ENCODE data around the gene TNFAIP8L2. TPM values are rescaled to one million over a fixed set of nuclear protein-coding genes. Genes with fewer than 3 reads are reported as not detected.

TNFAIP8L2 gene
- total RNA-seq, 2 experiments from 2014 or later, result 33.7 to 38.4 TPM

DNA sequence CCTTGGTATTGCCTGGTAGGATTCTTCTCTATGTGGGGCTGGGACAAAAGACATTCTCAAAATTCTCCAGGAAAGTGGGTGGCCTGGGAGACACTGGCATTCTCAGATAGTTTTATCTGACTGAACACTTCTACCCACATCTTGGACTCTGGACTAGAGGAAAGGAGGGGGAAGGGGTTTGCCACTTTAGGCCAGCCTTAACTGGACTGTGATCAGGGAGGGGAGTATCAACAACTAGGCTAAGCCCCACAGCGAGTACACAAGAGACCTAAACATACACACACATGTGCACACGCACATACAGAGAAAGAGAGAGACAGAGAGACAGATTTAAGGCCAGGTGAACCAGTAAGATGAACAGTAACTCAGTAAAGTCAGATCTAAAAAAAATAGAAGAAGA is 8.8 kb upstream of the TNFAIP8L2 start:
- H3K4me3 Mint-ChIP-seq, result peak overlapping the region; percentile 86
- H3K9me3 Mint-ChIP-seq, result no peaks in the 10 kb centered on the region
- ChIA-PET CTCF (interaction anchor here (1.2 to 1.6 kb wide), 2 partner anchors 9 to 77 kb away, joined by 3 to 9 read pairs; partner anchors contain the start of genes GABPB2 and TNFAIP8L2), POLR2A (no interaction called here)
- no peak overlapping the region for H3K27ac Mint-ChIP-seq
- H3K27me3 Mint-ChIP-seq, result peaks cover 18% of the 10 kb centered on the region
- peaks cover 16% of the 10 kb centered on the region for H3K4me1 Mint-ChIP-seq
- no peak for DNase-seq
- no peaks in the 10 kb centered on the region for H3K36me3 Mint-ChIP-seq (ENCODE audit: low read depth)

DNA sequence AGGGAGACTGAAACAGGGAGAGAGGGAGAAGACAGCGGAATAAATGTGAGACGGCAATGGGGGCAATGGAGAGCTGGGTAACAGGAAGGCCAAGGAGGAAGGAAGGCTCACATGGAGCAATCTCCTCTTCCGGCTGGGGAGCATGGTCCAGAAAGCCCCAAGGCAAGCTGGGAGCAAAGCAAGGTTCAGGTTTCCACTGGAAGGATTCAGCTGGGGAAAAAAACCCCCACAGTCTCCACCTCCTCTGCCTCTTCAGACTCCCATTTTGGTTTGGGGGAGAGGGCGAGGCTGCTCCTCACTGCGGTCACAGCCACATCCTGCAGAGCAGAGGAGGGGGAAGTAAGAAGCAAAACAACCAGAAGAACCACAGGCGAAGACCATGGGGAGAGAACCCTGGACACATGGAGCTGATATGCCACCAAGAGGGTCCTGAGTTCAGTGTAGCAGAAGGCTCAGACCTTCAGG is 650 bp downstream of the TNFAIP8L2 start:
- POLR2A ChIA-PET, result interaction anchor here (1.0 to 1.1 kb wide), 3 partner anchors 9 to 97 kb away, joined by 3 read pairs; partner anchors contain the start of gene PSMD4
- Mint-ChIP-seq H3K4me1 (peaks cover 60% of the 10 kb centered on the region), H3K4me3 (peak overlapping the region; percentile 99), H3K9me3 (no peaks in the 10 kb centered on the region), H3K27me3 (no peaks in the 10 kb centered on the region), H3K36me3 (ENCODE audit: low read depth) (peaks cover 52% of the 10 kb centered on the region), H3K27ac (peak overlapping the region; percentile 97)
- DNase-seq, result peak; percentile 83
- CTCF ChIA-PET, result interaction anchor here (0.6 to 6.0 kb wide), 27 partner anchors 9 to 757 kb away, joined by 3 to 47 read pairs (median 4); partner anchors contain the start of genes CDC42SE1, GABPB2, LYSMD1 and SCNM1

GRCh38 chr1:151158326-151158725 is 1.9 kb downstream of the TNFAIP8L2 start:
- H3K4me3 Mint-ChIP-seq, result peak overlapping the region; percentile 99
- CTCF ChIA-PET, result interaction anchor here (1.0 to 2.1 kb wide), 6 partner anchors 9 to 134 kb away, joined by 3 to 7 read pairs (median 4); partner anchors contain the start of gene GABPB2
- POLR2A ChIA-PET, result interaction anchor here (1.1 to 1.4 kb wide), 2 partner anchors 31 to 96 kb away, joined by 3 read pairs; partner anchors contain the start of genes PSMD4 and VPS72
- H3K4me1 Mint-ChIP-seq, result peaks cover 68% of the 10 kb centered on the region
- H3K9me3 Mint-ChIP-seq, result no peaks in the 10 kb centered on the region
- H3K27me3 Mint-ChIP-seq, result no peaks in the 10 kb centered on the region
- peak overlapping the region; percentile 97 for H3K27ac Mint-ChIP-seq
- DNase-seq, result no peak
- peaks cover 58% of the 10 kb centered on the region for H3K36me3 Mint-ChIP-seq (ENCODE audit: low read depth)

- peak overlapping the region; percentile 97 for H3K27ac Mint-ChIP-seq
- H3K27me3 Mint-ChIP-seq, result no peaks in the 10 kb centered on the region
- peaks cover 69% of the 10 kb centered on the region for H3K4me1 Mint-ChIP-seq
Measured at GRCh38 chr1:151158751-151159251, 2.4 kb downstream of the TNFAIP8L2 start.

GRCh38 chr1:151159373-151159772 is 2.9 kb downstream of the TNFAIP8L2 start:
- Mint-ChIP-seq H3K4me1 (peaks cover 75% of the 10 kb centered on the region), H3K27me3 (no peaks in the 10 kb centered on the region), H3K9me3 (no peaks in the 10 kb centered on the region), H3K36me3 (ENCODE audit: low read depth) (peaks cover 62% of the 10 kb centered on the region), H3K27ac (peak overlapping the region; percentile 97), H3K4me3 (peak overlapping the region; percentile 99)
- ChIA-PET POLR2A (interaction anchor here (1.4 kb wide), 1 partner anchor 30 kb away, joined by 3 read pairs; the partner anchor contains the start of gene VPS72), CTCF (interaction anchor here (0.9 to 2.1 kb wide), 6 partner anchors 10 to 135 kb away, joined by 3 to 6 read pairs (median 4); no protein-coding TSS in a partner anchor)
- DNase-seq, result no peak

More at GRCh38 chr1:151158751-151159251, 2.4 kb downstream of the TNFAIP8L2 start:
- POLR2A ChIA-PET, result interaction anchor here (1.4 kb wide), 1 partner anchor 31 kb away, joined by 3 read pairs; the partner anchor contains the start of gene VPS72
- no peak for DNase-seq
- H3K4me3 Mint-ChIP-seq, result peak overlapping the region; percentile 99
- CTCF ChIA-PET, result interaction anchor here (0.9 to 2.1 kb wide), 7 partner anchors 9 to 134 kb away, joined by 3 to 6 read pairs (median 4); no protein-coding TSS in a partner anchor
- no peaks in the 10 kb centered on the region for H3K9me3 Mint-ChIP-seq
- peaks cover 58% of the 10 kb centered on the region for H3K36me3 Mint-ChIP-seq (ENCODE audit: low read depth)

GRCh38 chr1:151164732-151165280 is 8.4 kb downstream of the TNFAIP8L2 start:
- H3K27ac Mint-ChIP-seq, result peak overlapping the region; percentile 92
- ChIA-PET POLR2A (no interaction called here), CTCF (interaction anchor here (1.2 to 3.4 kb wide), 3 partner anchors 9 to 83 kb away, joined by 3 to 13 read pairs (median 5); partner anchors contain the start of genes TNFAIP8L2 and VPS72)
- H3K4me1 Mint-ChIP-seq, result peaks cover 70% of the 10 kb centered on the region
- no peak for DNase-seq
- no peaks in the 10 kb centered on the region for H3K9me3 Mint-ChIP-seq
- H3K36me3 Mint-ChIP-seq (ENCODE audit: low read depth), result peaks cover 70% of the 10 kb centered on the region
- H3K4me3 Mint-ChIP-seq, result peak overlapping the region; percentile 93
- H3K27me3 Mint-ChIP-seq, result no peaks in the 10 kb centered on the region

DNA sequence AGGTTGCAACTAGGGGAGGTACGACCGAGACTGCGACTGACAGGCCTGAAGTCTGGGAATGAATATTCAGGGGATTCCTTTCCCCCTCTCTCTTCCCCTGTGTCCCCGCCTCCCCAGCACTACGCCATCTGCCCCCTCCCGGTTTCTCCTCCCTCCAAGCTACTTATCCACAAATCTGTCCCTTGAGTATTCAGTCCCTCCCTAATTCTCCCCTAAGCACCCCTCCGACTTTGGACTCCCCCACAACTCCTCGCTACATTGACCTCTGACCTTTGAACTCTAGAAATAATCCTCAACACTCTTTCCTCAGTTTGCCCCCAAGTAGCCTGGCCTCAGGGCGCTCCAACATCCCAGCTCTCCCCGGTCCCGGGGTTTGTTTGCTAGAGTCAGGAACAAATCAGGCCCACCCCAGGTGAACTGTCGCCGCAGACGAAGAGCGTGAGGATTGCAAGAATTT is 8.9 kb downstream of the TNFAIP8L2 start:
- POLR2A ChIA-PET, result no interaction called here
- Mint-ChIP-seq H3K27ac (peak overlapping the region; percentile 92), H3K9me3 (no peaks in the 10 kb centered on the region), H3K27me3 (no peaks in the 10 kb centered on the region), H3K4me3 (peak overlapping the region; percentile 93), H3K4me1 (peaks cover 66% of the 10 kb centered on the region), H3K36me3 (ENCODE audit: low read depth) (peaks cover 69% of the 10 kb centered on the region)
- DNase-seq, result no peak
- CTCF ChIA-PET, result interaction anchor here (1.2 to 3.4 kb wide), 3 partner anchors 9 to 84 kb away, joined by 3 to 13 read pairs (median 5); partner anchors contain the start of genes TNFAIP8L2 and VPS72

GRCh38 chr1:151165738-151166504 is 9.5 kb downstream of the TNFAIP8L2 start, which contains the start of the genes LYSMD1 and SCNM1:
LYSMD1 (minus strand) TSS chr1:151165902; CDS start chr1:151165258, 644 bp downstream.
SCNM1 (plus strand) TSS chr1:151166144; CDS start chr1:151166153, 9 bp downstream.
- H3K36me3 Mint-ChIP-seq (ENCODE audit: low read depth), result peaks cover 69% of the 10 kb centered on the region
- H3K27ac Mint-ChIP-seq, result peak within 1 kb of the TSS; percentile 92
- H3K4me1 Mint-ChIP-seq, result peaks cover 60% of the 10 kb centered on the region
- no peaks in the 10 kb centered on the region for H3K27me3 Mint-ChIP-seq
- DNase-seq, result peak; percentile 99
- ChIA-PET POLR2A (interaction anchor here (0.9 kb wide), 1 partner anchor 9 kb away, joined by 3 read pairs; the partner anchor contains the start of gene TNFAIP8L2), CTCF (interaction anchor here (0.6 to 3.4 kb wide), 2 partner anchors 10 to 582 kb away, joined by 6 to 13 read pairs; partner anchors contain the start of gene TNFAIP8L2)
- H3K4me3 Mint-ChIP-seq, result peak within 1 kb of the TSS; percentile 93
- H3K9me3 Mint-ChIP-seq, result no peaks in the 10 kb centered on the region

DNA sequence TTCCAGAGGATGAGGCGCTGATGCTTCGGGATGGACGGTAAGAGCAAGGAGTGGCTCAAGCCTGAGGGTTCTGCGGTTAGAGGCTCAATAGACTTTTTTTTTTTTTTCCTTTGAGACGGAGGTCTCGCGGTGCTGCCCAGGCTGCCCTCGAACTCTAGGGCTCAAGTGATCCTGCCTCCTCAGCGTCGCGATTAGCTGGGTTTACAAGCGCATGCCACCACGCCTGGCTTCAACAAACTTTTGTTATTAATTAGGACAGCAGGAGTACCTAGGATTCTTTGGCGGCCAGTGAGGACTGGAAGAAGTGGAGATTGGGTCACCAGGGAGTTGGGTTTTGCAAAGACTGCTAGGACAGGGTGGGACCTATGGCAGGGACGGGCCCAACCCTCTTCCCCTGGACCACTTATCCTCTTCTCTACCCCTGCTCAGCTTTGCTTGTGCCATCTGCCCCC is 10.1 kb downstream of the TNFAIP8L2 start:
- peaks cover 57% of the 10 kb centered on the region for H3K4me1 Mint-ChIP-seq
- peaks cover 66% of the 10 kb centered on the region for H3K36me3 Mint-ChIP-seq (ENCODE audit: low read depth)
- H3K27ac Mint-ChIP-seq, result peak overlapping the region; percentile 92
- H3K9me3 Mint-ChIP-seq, result no peaks in the 10 kb centered on the region
- DNase-seq, result no peak
- ChIA-PET CTCF (interaction anchor here (0.6 to 3.4 kb wide), 4 partner anchors 10 to 582 kb away, joined by 3 to 13 read pairs (median 4); partner anchors contain the start of gene TNFAIP8L2), POLR2A (interaction anchor here (0.9 kb wide), 1 partner anchor 10 kb away, joined by 3 read pairs; the partner anchor contains the start of gene TNFAIP8L2)
- H3K4me3 Mint-ChIP-seq, result peak overlapping the region; percentile 93
- no peaks in the 10 kb centered on the region for H3K27me3 Mint-ChIP-seq

- peak overlapping the region; percentile 93 for H3K4me3 Mint-ChIP-seq
- no peak for DNase-seq
- CTCF ChIA-PET, result interaction anchor here (0.7 to 3.4 kb wide), 4 partner anchors 9 to 102 kb away, joined by 3 to 13 read pairs (median 4); partner anchors contain the start of gene TNFAIP8L2
- POLR2A ChIA-PET, result interaction anchor here (0.9 kb wide), 1 partner anchor 11 kb away, joined by 3 read pairs; the partner anchor contains the start of gene TNFAIP8L2
- H3K36me3 Mint-ChIP-seq (ENCODE audit: low read depth), result peaks cover 60% of the 10 kb centered on the region
- peaks cover 51% of the 10 kb centered on the region for H3K4me1 Mint-ChIP-seq
- H3K9me3 Mint-ChIP-seq, result no peaks in the 10 kb centered on the region
- H3K27me3 Mint-ChIP-seq, result no peaks in the 10 kb centered on the region
- H3K27ac Mint-ChIP-seq, result peak overlapping the region; percentile 92
Measured at GRCh38 chr1:151167116-151167515, 10.7 kb downstream of the TNFAIP8L2 start.

DNA sequence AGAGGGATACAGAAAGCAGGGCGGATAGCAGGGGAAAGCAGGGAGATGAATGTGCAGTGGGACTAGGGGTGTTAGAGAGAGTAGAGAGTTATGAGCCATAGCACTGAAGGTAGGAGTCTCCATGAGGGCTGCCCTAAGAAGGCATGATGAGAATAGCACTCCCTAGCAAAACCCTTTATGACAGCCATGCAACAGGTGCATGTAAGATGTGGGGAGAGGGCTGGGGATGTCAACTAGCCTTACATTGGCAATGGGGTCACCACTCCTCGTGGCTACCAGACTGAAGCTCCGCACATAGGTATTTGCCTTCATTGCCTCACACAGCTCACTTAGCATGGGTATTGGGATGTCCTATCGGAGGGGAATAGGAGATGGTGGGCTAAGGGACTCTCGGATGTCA is 14.7 kb downstream of the TNFAIP8L2 start:
- peaks cover 38% of the 10 kb centered on the region for H3K36me3 Mint-ChIP-seq (ENCODE audit: low read depth)

More for the DNA sequence above, 14.7 kb downstream of the TNFAIP8L2 start:
- H3K9me3 Mint-ChIP-seq, result no peaks in the 10 kb centered on the region
- ChIA-PET POLR2A (no interaction called here), CTCF (interaction anchor here (0.6 to 2.1 kb wide), 6 partner anchors 9 to 939 kb away, joined by 3 to 6 read pairs (median 3); partner anchors contain the start of gene TNFAIP8L2)
- no peaks in the 10 kb centered on the region for H3K27me3 Mint-ChIP-seq
- DNase-seq, result no peak
- no peak overlapping the region for H3K27ac Mint-ChIP-seq
- no peak overlapping the region for H3K4me3 Mint-ChIP-seq
- peaks cover 18% of the 10 kb centered on the region for H3K4me1 Mint-ChIP-seq
